OCI-LY3 (cell line): Measurements from ENCODE around the gene KRT33A.

Experiments
- CTCF ChIP-seq: fragments of 200-600, 300-600 bp; sonication (generic); IDR thresholded peaks from 2 replicates; pipeline ENCODE4 v1.5.1; 2014; ENCODE audit warnings: antibody characterized with exemption, low read length, low read depth
- EZH2phosphoT487 ChIP-seq: fragments of 200-600 bp; shearing (Covaris generic); IDR thresholded peaks from 2 replicates; pipeline ENCODE4 v1.6.1; 2018; ENCODE audit warnings: antibody characterized with exemption, mixed run types, low read depth

- no peak for TF ChIP-seq CTCF
- TF ChIP-seq EZH2phosphoT487, result no peak
These were observed 11.0 kb downstream of the KRT33A start for GRCh38 chr17:41339571-41340172.
